AG09309 (cell line): ENCODE data around the gene CHDH.

ENCODE experiments used
- DNase-seq: peaks from one replicate; pipeline ENCODE4 v3.0.0-alpha.2; 2010; ENCODE audit warnings: low read depth
- H3K4me3 ChIP-seq: 2 replicates; pipeline ENCODE4 v1.5.1; 2011; ENCODE audit warnings: mild to moderate bottlenecking, low read depth, low read length, moderate library complexity; ENCODE audit not compliant: control insufficient read depth
- TF ChIP-seq, protein P1 (sequence below): IDR thresholded peaks from 2 replicates; pipeline ENCODE4 v1.5.1; 2011; ENCODE audit warnings: mild to moderate bottlenecking, low read depth, low read length, inconsistent platforms; ENCODE audit not compliant: insufficient read depth, control insufficient read depth; ENCODE audit errors: missing control alignments

The CHDH gene

DNA sequence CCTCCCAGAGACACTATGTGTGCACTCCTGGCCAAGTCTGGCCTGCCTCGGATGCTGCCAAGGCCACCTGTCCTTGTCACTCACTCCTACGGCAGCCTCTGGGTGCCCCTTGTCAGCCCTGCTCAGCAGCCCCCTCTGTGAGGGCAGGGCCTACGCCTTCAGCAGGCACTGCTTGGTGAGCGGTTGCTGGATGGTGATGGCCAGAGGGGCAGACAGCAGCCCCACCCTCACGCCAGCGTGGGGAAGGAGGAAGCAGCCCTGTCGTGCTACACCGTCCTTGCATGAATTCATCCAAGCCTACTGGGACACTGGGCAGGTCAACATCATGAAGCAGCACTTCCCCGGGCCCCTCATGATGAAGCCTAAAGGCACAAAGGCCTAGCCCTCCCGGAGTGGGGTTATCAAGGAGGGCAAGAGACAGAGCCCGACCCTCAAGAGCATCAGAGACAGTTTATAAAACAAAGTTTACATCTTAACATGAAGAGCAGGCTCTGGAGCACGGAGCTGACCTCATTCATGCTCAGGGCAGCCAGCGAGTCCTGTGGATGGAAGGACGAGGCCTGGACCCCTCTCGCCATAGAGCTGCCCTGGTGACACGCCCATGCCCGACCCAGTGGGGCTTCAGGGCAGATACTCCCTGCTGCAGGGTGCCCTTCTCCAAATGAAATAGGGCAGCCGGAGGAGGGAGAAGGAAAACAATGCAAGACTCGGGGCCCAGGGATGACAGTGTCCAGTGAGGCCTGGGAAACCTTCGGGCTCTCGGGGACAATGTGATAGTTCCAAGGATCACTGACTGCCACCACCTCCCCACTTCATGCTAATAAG, 25.3 kb downstream of the CHDH start:
- TF ChIP-seq, protein P1, sequence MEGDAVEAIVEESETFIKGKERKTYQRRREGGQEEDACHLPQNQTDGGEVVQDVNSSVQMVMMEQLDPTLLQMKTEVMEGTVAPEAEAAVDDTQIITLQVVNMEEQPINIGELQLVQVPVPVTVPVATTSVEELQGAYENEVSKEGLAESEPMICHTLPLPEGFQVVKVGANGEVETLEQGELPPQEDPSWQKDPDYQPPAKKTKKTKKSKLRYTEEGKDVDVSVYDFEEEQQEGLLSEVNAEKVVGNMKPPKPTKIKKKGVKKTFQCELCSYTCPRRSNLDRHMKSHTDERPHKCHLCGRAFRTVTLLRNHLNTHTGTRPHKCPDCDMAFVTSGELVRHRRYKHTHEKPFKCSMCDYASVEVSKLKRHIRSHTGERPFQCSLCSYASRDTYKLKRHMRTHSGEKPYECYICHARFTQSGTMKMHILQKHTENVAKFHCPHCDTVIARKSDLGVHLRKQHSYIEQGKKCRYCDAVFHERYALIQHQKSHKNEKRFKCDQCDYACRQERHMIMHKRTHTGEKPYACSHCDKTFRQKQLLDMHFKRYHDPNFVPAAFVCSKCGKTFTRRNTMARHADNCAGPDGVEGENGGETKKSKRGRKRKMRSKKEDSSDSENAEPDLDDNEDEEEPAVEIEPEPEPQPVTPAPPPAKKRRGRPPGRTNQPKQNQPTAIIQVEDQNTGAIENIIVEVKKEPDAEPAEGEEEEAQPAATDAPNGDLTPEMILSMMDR: no peak
- no peak overlapping the region for H3K4me3 ChIP-seq
- DNase-seq: no peak

DNA sequence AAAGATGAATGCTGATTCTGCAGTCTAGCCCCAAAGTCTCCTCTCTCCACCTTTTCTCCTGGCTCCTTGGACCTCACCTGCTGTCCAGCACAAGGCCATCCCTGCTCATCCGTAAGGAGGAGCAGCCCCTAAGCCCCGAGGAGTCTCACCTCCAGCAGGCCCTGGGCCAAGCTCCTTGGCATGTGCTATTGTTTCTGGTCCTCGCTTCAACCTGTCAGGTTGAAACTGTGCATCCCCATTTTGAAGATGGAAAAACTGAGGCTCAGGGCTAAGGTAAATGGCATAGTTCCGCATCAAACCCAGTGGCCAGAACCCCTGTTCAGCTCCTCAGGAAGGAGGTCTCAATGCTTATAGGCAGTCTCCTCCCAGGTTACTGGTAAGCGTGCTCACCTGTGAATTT, 26.1 kb downstream of the CHDH start:
- TF ChIP-seq, protein P1: no peak
- no peak overlapping the region for H3K4me3 ChIP-seq
- DNase-seq: no peak

DNA sequence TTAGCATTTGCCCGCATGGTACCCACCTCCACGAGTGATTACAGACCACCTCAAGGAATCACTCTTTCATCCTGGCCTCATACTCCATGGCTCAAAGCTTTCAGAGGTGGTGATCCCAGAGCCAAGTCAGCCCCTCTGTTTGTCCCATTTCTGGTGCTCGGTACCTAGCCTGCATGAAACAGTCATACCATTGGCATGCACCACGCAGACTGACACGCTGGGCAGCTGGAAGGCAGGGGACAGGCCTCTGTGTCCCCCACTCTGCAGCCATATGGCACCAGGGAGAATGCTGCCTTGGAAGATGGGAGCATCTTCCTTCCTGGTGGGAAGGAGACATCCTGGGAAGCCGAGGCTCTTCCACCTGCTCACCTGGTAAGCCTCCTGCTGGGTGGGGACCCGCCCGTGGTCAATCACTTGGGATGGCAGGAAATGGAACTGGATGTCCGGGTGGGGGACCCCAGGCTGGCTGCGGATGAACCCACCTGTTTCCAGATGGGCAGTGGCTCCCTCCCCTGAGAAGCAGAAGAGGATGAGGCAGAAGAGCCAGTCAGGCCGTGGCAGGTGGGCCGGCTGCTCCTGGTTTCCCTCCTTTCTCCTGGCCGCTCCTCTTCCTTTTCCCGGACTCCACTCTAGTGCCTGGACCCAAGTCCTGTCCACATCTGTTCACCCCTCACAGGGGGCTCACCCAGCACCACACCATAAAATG, 26.9 kb downstream of the CHDH start:
- H3K4me3 ChIP-seq: no peak overlapping the region
- no peak for DNase-seq
- TF ChIP-seq, protein P1: no peak

DNA sequence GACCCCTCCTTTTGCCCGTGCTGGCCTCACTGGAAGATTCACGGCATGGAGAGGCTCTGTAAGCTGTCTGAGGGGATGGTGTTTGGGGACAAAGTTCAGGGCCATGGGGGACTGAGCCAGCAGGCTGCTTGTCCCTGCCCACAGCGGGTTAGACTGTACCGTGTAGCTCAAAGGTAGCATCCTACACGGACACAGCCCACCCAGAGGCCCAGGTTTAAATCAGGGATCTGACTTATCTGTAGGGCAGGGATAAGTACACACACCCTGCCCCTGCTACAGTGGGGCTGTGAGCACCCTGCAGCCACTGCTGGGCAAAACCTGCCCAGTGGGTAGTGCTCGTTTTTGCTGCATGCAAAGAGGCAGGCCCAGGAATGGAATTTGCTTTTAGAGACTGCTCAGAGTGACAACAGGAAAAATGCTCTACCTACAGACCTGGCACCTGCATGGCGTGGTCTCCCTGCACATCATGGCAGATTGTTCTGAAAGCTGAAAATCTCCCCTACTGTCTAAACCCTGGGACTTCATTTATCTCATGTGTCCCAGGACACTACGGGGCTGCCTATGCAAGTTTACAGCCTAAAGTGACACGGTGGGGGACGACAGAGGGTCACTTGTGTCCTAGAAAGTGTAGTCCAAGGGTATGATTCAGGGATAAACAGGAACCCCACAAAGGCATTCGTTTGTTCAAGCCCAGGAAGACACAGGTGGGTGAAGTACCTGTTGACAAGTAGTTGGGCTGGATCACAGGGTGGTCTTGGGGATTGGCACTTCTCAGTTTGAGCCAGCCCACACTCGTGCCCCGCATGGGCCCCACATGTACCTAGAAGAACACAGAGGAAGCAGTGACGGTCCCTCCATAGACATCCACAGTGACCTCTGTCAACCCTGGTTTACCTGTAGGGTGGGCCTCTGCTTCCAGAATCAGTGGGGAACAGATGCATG, 27.7 kb downstream of the CHDH start:
- TF ChIP-seq, protein P1: no peak
- no peak overlapping the region for H3K4me3 ChIP-seq
- DNase-seq: no peak

DNA sequence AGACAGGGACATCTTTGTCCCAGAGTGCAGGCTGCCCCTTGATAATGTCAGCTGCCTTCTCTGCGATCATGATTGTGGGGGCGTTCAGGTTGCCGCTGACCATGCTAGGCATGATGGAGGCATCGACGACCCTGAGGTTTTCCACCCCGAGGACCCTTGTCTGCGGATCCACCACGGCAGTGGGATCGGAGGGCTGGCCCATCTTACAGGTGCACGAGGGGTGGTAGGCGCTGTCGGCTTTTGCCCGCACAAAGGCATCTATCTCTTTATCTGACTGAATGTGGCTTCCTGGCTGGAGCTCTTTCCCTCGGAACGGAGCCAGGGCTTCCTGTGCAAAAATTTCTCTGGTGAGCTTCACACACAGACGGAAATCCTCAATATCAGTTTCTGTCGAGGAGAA, 28.4 kb downstream of the CHDH start:
- DNase-seq: no peak
- no peak overlapping the region for H3K4me3 ChIP-seq
- TF ChIP-seq, protein P1: no peak

DNA sequence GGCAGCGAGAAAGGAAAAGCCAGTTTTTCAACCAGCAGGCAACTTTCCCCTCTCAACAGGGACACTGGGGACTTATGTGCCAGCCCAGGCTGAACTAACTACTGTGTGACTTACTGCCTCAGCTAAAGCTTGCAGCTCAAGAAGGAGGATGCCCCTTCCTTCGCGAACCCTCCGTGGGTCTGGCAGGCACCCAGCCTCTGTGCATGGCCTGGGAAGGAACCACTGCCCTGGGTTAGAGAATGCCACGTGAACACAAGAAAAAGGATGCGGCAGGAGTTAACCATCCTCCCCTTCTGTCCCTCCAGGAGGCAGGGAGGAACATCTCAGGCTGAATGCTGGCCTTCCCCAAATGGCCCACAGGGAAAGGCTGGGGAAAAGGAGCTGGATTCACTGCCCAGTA, 29.0 kb downstream of the CHDH start:
- no peak for DNase-seq
- TF ChIP-seq, protein P1: no peak
- H3K4me3 ChIP-seq: no peak overlapping the region
